DND-41 (cell line): Measurements from ENCODE around the gene TOE1.

ENCODE experiments used
- CTCF ChIP-seq: IDR thresholded peaks from 2 replicates; pipeline ENCODE4 v1.5.1; 2012; ENCODE audit warnings: borderline replicate concordance, low read length, moderate library complexity, mild to moderate bottlenecking; ENCODE audit not compliant: poor library complexity, severe bottlenecking; ENCODE audit errors: extremely low read depth
- EZH2 ChIP-seq: IDR thresholded peaks from 3 replicates; pipeline ENCODE4 v1.6.1; 2012; ENCODE audit warnings: borderline replicate concordance, low read depth, mild to moderate bottlenecking, moderate library complexity, low read length, inconsistent platforms; ENCODE audit not compliant: severe bottlenecking

DNA sequence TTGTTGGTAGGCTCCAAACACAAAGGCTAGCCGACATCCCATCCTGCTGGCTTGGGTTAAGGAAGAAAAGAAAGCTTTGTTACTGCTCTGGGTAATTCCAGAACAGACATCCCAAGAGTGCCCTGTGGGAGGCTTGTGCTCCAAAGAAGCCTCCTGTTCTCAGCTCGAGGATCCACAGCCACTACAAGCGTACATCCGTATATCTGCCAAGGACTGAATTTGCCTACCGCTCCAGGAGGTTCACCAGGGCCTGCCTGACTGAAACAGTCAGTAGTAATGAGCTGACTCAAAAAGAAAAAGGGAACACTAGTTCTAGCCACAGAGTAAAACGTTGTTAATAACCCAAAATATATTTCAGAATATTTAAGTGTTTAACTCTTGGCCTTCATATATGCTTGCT, 25.1 kb downstream of the TOE1 start:
- no peak for TF ChIP-seq EZH2
- no peak for TF ChIP-seq CTCF
